ENCODE data around the gene CFAP299.

The CFAP299 gene

GRCh38 chr4:80532674-80533333, 197.3 kb downstream of the CFAP299 start:
- DNase-seq = no peak

GRCh38 chr4:80535551-80535950, 200.0 kb downstream of the CFAP299 start:
- DNase-seq = no peak

GRCh38 chr4:80538276-80538926, 202.9 kb downstream of the CFAP299 start:
- DNase-seq = no peak

DNA sequence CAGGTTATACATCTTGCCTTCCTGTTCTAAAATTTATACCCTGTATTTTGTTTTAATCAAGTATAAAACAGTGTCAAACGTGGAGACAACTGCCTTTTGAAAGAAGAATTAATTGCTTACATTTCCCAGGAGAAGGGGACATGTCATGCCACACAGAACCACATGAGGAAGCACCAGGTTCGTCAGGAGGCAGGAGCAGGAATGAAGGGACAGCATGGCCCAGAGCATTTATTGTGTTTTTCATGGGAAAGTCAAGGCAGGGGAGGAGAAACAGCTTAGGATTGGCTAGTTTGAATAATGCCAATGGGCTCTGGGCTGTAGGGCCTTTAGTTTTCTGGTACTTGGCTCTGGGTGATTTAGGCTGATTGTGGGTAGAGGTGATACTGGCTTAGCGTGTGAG, 203.7 kb downstream of the CFAP299 start:
- no peak for DNase-seq

- DNase-seq = no peak
These were observed 204.8 kb downstream of the CFAP299 start for GRCh38 chr4:80540349-80540748.

- no peak for DNase-seq
These were observed 205.4 kb downstream of the CFAP299 start for GRCh38 chr4:80540785-80541469.

- no peak for DNase-seq
These were observed 207.2 kb downstream of the CFAP299 start for GRCh38 chr4:80542747-80543146.

DNA sequence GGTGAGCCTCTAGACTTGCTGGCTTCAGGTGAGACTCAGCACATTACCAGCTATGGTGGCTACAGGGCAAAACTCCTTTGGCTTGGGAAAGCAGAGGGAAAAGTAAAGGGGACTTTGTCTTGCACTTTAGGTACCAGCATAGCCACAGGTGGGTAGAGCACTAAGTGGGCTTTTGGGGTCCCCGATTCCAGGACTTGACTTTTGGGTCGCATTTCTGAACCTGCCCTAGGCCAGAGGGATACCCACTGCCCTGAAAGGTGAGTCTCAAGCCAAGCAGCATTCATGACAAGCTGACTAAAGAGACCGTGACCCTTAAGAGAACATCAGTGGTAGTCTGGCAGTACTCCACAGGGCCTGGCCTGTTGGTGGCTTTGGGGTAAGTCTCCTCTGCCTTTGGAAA, 224.8 kb downstream of the CFAP299 start:
- no peak for DNase-seq

GRCh38 chr4:80566203-80566872, 230.8 kb downstream of the CFAP299 start:
- DNase-seq = no peak

DNA sequence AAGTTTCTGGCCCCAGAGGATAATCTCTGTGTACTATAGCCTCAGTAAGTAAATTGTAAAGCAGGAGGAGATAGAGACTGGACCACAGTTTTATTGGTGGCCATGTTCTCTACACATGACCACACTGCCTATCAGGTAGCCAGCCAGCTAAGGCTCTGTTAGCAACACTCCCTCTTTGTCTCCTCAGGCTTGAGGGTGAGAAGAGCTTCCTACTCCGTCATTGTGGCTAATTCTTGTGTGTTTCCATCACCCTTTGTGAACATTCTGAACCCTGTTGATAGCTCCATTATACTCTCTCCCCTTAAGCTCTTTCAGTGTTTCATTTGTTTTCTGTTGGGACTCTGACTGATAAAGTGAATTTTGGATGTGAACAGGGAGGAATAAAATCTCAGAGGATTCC, 233.4 kb downstream of the CFAP299 start:
- no peak for DNase-seq

GRCh38 chr4:80576796-80577195, 241.3 kb downstream of the CFAP299 start:
- DNase-seq = no peak

- no peak for DNase-seq
These were observed 242.5 kb downstream of the CFAP299 start for GRCh38 chr4:80578001-80578400.

DNA sequence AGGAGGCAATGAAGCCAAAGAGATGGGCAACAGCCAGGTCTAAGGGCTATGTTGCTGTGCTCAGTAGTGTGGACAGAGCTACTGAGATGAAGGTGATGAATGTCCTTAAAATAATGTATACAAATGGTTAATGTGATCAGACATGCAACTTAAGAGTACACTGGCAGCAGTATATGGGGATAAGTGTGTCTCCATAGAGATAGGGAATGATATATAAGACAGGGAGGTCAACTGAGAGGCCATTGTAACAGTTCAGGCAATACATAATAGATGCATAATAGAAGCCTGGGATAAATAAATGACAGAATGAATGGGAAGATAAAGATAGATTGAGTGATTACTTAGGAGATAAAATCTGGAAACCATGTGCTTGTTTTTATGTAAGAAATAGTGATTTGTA, 250.0 kb downstream of the CFAP299 start:
- no peak for DNase-seq

DNA sequence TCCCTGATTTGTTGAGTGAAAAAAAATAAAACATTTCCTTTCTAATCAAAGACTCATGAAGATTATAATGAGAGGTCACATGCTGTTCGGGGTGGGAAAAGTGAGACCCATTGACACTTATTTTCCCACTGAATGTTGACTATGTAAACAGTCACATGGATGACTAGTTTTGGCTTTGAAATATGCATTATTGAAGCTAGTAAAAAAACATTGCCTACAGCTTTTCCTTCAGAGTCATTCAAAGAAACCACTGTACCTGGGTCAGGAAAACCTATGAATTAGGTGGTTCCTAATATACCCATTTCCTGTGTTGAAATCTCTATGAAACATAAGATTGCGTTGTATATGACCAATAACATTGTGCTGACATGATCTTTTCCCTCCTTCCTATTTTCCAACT, 251.2 kb downstream of the CFAP299 start:
- no peak for DNase-seq

GRCh38 chr4:80587871-80588385, 252.4 kb downstream of the CFAP299 start:
- DNase-seq = no peak

- DNase-seq = no peak
These were observed 257.4 kb downstream of the CFAP299 start for GRCh38 chr4:80592950-80593349.

DNA sequence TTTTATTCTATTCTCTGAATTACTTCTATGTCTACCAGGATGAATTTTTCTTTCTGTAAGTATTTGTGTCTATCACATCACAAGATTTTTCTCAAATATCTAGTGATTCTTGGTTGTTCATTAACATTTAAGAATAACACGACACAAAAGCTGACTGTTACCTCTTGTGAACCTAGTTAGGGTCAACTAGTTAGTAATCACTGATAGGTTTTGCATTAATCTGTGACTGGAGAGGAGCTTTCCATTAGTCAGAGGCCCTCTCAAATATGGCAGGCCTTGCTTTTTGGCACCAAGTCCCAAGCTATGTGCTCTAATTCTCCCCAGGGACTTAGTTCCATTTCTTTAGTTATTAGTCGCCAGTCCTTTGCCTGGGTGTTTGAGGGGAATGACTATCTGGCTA, 259.2 kb downstream of the CFAP299 start:
- no peak for DNase-seq

DNA sequence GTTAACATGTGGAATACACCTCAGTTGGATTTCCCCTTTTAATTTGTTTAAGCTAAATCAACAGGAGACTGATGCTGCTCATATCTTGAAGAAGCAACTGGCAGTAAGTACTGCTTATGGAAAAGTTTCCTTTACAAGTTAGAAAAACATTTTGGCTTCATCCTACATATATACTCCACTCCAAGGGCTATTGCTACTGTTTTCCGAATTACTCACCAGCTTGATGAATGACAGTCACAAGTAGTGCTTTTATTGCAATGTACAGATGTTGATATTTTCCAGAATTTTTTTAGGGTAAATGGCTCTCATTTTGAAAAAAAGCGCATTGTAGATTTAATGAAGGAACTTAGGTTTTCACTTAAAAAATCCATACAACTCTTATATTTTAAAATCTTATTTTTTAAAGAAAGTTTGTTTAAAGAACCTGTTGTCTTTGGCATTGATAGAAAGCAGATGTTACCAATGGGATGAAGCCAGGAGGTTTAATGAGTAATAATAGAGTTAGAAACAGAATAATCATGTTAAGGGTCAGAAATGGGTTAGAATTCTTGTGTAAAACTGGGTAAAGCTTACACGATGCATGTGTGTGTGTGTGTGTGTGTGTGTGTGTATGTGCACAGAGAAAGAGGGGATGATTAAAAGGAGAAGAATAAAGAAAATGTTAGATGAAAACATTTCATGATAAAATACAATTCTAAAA, 272.9 kb downstream of the CFAP299 start:
- DNase-seq = no peak

DNA sequence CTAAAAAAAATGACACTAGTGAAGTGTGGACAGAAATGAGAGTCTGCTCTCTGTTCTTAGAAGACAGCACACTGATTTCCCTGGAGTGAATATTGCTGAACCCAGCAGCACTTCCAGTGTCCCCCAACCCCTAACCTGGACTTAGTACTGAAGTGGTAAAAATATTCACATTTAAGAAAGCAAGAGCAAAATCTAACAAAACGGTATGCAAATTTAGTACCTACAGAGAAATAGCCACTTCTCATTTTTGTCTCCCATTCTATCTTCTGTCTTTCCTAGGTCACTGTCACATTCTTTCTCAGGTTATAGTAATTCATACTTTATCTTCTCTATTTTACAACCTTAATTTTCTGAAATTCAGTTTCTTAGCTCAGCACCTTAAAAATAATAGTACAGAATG, 274.7 kb downstream of the CFAP299 start:
- DNase-seq = no peak

DNA sequence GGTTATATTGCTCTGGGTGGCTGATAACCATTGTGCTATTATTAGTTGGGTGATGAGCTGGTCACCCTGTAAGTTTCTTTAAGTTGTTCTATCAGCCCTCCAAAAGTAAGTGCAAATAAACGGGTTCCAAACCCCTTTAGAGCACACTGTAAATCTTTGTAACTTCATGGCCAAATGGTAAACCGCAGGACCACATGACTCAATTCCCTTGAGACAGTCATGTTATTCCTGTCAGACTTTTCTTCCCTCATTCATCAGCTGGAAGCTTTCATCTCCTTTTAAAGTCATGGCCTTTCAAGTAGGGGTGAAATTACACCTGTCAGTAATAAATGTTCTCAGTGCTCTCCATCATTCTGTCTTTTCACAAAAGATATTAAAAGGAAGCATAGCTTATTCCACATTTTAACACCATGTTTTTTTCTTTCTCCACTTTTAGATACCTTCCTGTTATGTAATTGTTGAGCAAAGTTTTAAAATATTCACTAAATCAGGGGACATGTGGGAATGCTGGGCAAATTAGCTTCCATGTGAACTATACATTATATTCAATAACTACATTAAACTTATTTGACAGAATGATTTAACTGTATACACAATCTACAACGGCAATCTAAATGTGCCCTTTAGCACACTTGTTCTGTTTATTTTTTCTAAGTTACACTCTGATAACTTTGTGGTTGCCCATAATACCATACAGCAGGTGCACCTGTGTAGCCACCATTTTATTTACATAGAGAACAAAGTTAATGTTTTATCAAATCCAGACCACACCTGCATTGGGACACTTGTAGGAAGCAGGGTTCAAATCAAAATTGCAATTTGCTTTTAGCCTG, 275.5 kb downstream of the CFAP299 start:
- DNase-seq = no peak

DNA sequence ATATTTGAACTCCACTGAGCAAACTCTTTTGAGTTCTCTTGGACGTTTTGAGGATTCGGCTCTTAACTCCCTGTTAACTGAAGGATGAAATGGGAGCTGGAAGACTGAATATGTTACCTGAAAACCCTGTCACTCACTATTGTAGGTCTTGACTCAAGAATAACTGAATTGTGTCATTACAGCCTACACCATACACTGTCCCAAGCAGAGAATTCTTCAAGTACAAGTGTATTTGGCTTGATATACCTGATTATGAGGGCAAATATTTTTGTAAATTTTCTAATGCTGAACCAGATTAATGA, 276.1 kb downstream of the CFAP299 start:
- DNase-seq = no peak

DNA sequence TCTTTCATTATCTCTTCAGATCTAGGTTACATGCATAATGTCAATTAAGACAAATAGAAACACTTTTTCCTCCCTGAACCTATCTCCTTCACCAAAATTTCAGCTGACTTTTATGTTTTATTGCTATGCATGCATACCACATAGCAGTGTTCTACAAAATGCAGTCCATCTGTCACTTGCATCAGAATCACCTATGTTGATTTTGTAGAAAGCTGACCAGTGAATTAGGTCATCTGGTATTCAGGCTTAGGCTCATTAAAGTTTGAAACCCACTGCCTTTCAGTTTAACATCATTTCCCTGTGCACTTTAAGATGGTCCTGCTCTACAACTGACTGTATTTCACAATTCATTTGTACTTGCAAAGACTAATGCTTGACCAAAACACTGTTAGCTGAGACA, 277.9 kb downstream of the CFAP299 start:
- DNase-seq = no peak
